CD4-positive, alpha-beta T cell (primary cell): ENCODE data around the gene PTPN9. TPM values are rescaled to one million over a fixed set of nuclear protein-coding genes. Genes with fewer than 3 reads are reported as not detected.
A peak's percentile ranks its signal among the peaks of the same experiment; 100 is the strongest.

Experiments used
- ATAC-seq: fragments of 200-7000 bp; cut with Tn5 transposase; one replicate; pipeline ENCODE4 v1.10.0; 2022; ENCODE audit warnings: mild to moderate bottlenecking; ENCODE audit not compliant: poor library complexity
- CTCF ChIA-PET: fragments of 350-600 bp; sonication (Branson Sonifier 250); formaldehyde crosslinking; loops from one replicate; lab custom pipeline; 2021; ENCODE audit warnings: antibody characterized with exemption, inconsistent platforms; lab: Charles Lee
- POLR2A ChIA-PET: fragments of 350-600 bp; sonication (Branson Sonifier 250); formaldehyde crosslinking; loops from one replicate; lab custom pipeline; 2021; ENCODE audit warnings: antibody characterized with exemption, inconsistent platforms; lab: Charles Lee
- DNase-seq, 14 experiments: peaks; one replicate each; pipeline ENCODE4 v3.0.0-alpha.2; 2013 to 2020; ENCODE audit warnings: mixed read lengths in 2 of 14
- H3K27ac ChIP-seq, 2 donors: one replicate each; pipeline versions ENCODE4 v1.5.1 to v1.7.0; 2013; ENCODE audit warnings: low read length in 2 of 2, low read depth in 1 of 2, mild to moderate bottlenecking in 1 of 2
- H3K27me3 ChIP-seq, 2 experiments: 1 replicate in 1 of 2; 2 replicates in 1 of 2; pipeline versions ENCODE4 v1.6.1 to v1.7.0; 2013; ENCODE audit warnings: low read length in 2 of 2, control low read depth in 1 of 2, mild to moderate bottlenecking in 1 of 2, moderate library complexity in 1 of 2; ENCODE audit not compliant: insufficient read depth in 2 of 2, control insufficient read depth in 1 of 2
- H3K36me3 ChIP-seq: one replicate; pipeline ENCODE4 v1.6.1; 2013; ENCODE audit warnings: low read length, control low read depth; ENCODE audit not compliant: insufficient read depth
- H3K4me1 ChIP-seq: one replicate; pipeline ENCODE4 v1.6.1; 2013; ENCODE audit warnings: low read length, control low read depth; ENCODE audit not compliant: insufficient read depth
- H3K4me3 ChIP-seq: one replicate; pipeline ENCODE4 v1.5.1; 2013; ENCODE audit warnings: mild to moderate bottlenecking, low read length, moderate library complexity
- H3K9me3 ChIP-seq, 2 experiments: 1 replicate in 1 of 2; 2 replicates in 1 of 2; pipeline versions ENCODE4 v1.6.1 to v1.7.0; 2013; ENCODE audit warnings: low read length in 2 of 2, mild to moderate bottlenecking in 2 of 2, control low read depth in 1 of 2, moderate library complexity in 1 of 2; ENCODE audit not compliant: control insufficient read depth in 1 of 2, insufficient read depth in 1 of 2
- H3K27ac Mint-ChIP-seq: one replicate; pipeline ENCODE4 v1.8.0; 2020; ENCODE audit warnings: mixed read lengths
- H3K27me3 Mint-ChIP-seq: one replicate; pipeline ENCODE4 v1.8.0; 2021; ENCODE audit warnings: mixed read lengths
- H3K36me3 Mint-ChIP-seq: one replicate; pipeline ENCODE4 v1.8.0; 2021; ENCODE audit warnings: low read depth, mixed read lengths
- H3K4me1 Mint-ChIP-seq: one replicate; pipeline ENCODE4 v1.8.0; 2021; ENCODE audit warnings: low read depth, mixed read lengths
- H3K4me3 Mint-ChIP-seq: one replicate; pipeline ENCODE4 v1.8.0; 2020; ENCODE audit warnings: mild to moderate bottlenecking, mixed read lengths
- H3K9me3 Mint-ChIP-seq: one replicate; pipeline ENCODE4 v1.8.0; 2020; ENCODE audit warnings: mixed read lengths
- CTCF ChIP-seq: fragments of 200-600 bp; IDR thresholded peaks from one replicate; pipeline ENCODE4 v1.8.0; 2022; ENCODE audit warnings: antibody characterized with exemption, mild to moderate bottlenecking
- intact Hi-C, 2 experiments: fragments of 100-400 bp; cut with DNase I in 1 of 2; cut with micrococcal nuclease in 1 of 2; formaldehyde crosslinking; loops; one replicate each; pipeline versions ENCODE4 v1.15.1 to v1.9.0; 2023 to 2025; cut with DNase I, micrococcal nuclease
- total RNA-seq, 174 experiments: library from RNA in 2 of 174; stranded (reverse) in 2 of 174; gene quantifications; one replicate each; pipeline ENCODE4 v1.2.3 and lab custom pipeline; 2021 to 2026

Gene PTPN9
- total RNA-seq, 2 experiments from 2014 or later, result 8.1 to 8.2 TPM

GRCh38 chr15:75460646-75461045 is 118.5 kb downstream of the PTPN9 start:
- intact Hi-C loops, result no loop called here
- no peak for ATAC-seq
- CTCF ChIA-PET, result no interaction called here

GRCh38 chr15:75459581-75459980 is 119.5 kb downstream of the PTPN9 start:
- no peaks in the 10 kb centered on the region for H3K27me3 ChIP-seq
- no peaks in the 10 kb centered on the region for H3K27me3 Mint-ChIP-seq
- H3K36me3 Mint-ChIP-seq, result no peaks in the 10 kb centered on the region
- no peak for ATAC-seq
- no peaks in the 10 kb centered on the region for H3K9me3 Mint-ChIP-seq
- H3K9me3 ChIP-seq, result no peaks in the 10 kb centered on the region
- intact Hi-C loops, result loop anchor here (5.0 to 10.0 kb wide), 7 partner anchors 48 to 845 kb away; partner anchors contain the start of genes CLK3 (in 2 of the 2), C15orf39 (in 1 of the 2), PPCDC (in 1 of the 2) and SCAMP5 (in 1 of the 2)
- no peak for DNase-seq
- ChIA-PET POLR2A (interaction anchor here (0.9 kb wide), 1 partner anchor 13 kb away, joined by 4 read pairs; no protein-coding TSS in a partner anchor), CTCF (no interaction called here)
- H3K4me1 ChIP-seq, result peaks cover 10% of the 10 kb centered on the region
- H3K4me3 Mint-ChIP-seq, result no peak overlapping the region
- no peak for TF ChIP-seq CTCF
- no peak overlapping the region for H3K4me3 ChIP-seq
- no peak overlapping the region for H3K27ac ChIP-seq
- H3K27ac Mint-ChIP-seq, result peak overlapping the region; percentile 55
- H3K36me3 ChIP-seq, result no peaks in the 10 kb centered on the region
- H3K4me1 Mint-ChIP-seq, result peaks cover 8% of the 10 kb centered on the region

More at GRCh38 chr15:75460646-75461045, 118.5 kb downstream of the PTPN9 start:
- Histone ChIP-seq H3K4me1 (peaks cover 10% of the 10 kb centered on the region), H3K9me3 (no peaks in the 10 kb centered on the region), H3K36me3 (no peaks in the 10 kb centered on the region), H3K4me3 (no peak overlapping the region), H3K27me3 (no peaks in the 10 kb centered on the region), H3K27ac (no peak overlapping the region)
- Mint-ChIP-seq H3K36me3 (peaks cover 4% of the 10 kb centered on the region), H3K4me1 (peaks cover 8% of the 10 kb centered on the region), H3K27me3 (no peaks in the 10 kb centered on the region), H3K27ac (no peak overlapping the region), H3K9me3 (no peaks in the 10 kb centered on the region), H3K4me3 (no peak overlapping the region)
- POLR2A ChIA-PET, result no interaction called here
- no peak for DNase-seq
- TF ChIP-seq CTCF, result no peak

- ChIA-PET CTCF (interaction anchor here (1.4 kb wide), 1 partner anchor 30 kb away, joined by 4 read pairs; no protein-coding TSS in a partner anchor), POLR2A (interaction anchor here (1.4 to 7.4 kb wide), 5 partner anchors 9 to 183 kb away, joined by 5 to 294 read pairs (median 36); partner anchors contain the start of genes IMP3 and MAN2C1)
- intact Hi-C loops, result loop anchor here (2.0 to 10.0 kb wide), 8 partner anchors 51 to 842 kb away; partner anchors contain the start of genes CLK3 (in 2 of the 2), C15orf39 (in 1 of the 2), PPCDC (in 1 of the 2) and SCAMP5 (in 1 of the 2)
- H3K27me3 ChIP-seq, result no peaks in the 10 kb centered on the region
- H3K9me3 ChIP-seq, result no peaks in the 10 kb centered on the region
- ATAC-seq, result no peak
- no peak overlapping the region for H3K27ac ChIP-seq
- no peaks in the 10 kb centered on the region for H3K9me3 Mint-ChIP-seq
- H3K36me3 ChIP-seq, result no peaks in the 10 kb centered on the region
- peak overlapping the region; percentile 96 for H3K27ac Mint-ChIP-seq
- H3K4me1 Mint-ChIP-seq, result peaks cover 26% of the 10 kb centered on the region
- TF ChIP-seq CTCF, result no peak
- no peaks in the 10 kb centered on the region for H3K27me3 Mint-ChIP-seq
- DNase-seq, result no peak
- peak overlapping the region; percentile 96 for H3K4me3 Mint-ChIP-seq
- H3K4me1 ChIP-seq, result peaks cover 30% of the 10 kb centered on the region
- H3K36me3 Mint-ChIP-seq, result peaks cover 12% of the 10 kb centered on the region
- no peak overlapping the region for H3K4me3 ChIP-seq
These were observed 122.4 kb downstream of the PTPN9 start for GRCh38 chr15:75456710-75457109.
